Trophoblast cell (in vitro differentiated cells and primary cell): ENCODE measurements around the gene MYO1E.

Source experiments
- DNase-seq, 2 donors: peaks; one replicate each; pipeline ENCODE4 v3.0.0-alpha.2; 2016
- H2AFZ ChIP-seq: 2 replicates; pipeline ENCODE4 v1.6.1; 2013; ENCODE audit warnings: low read length, moderate library complexity, mild to moderate bottlenecking; ENCODE audit not compliant: insufficient read depth, poor library complexity
- H2AK5ac ChIP-seq: 2 replicates; pipeline ENCODE4 v1.6.1; 2013; ENCODE audit warnings: mild to moderate bottlenecking, low read length
- H2BK120ac ChIP-seq: 2 replicates; pipeline ENCODE4 v1.6.1; 2013; ENCODE audit warnings: low read length, mild to moderate bottlenecking, moderate library complexity; ENCODE audit not compliant: insufficient read depth, poor library complexity
- H2BK12ac ChIP-seq: 2 replicates; pipeline ENCODE4 v1.6.1; 2013; ENCODE audit warnings: mild to moderate bottlenecking, low read length, moderate library complexity
- H2BK5ac ChIP-seq: 2 replicates; pipeline ENCODE4 v1.6.1; 2013; ENCODE audit warnings: low read length, low read depth, moderate library complexity, mild to moderate bottlenecking; ENCODE audit not compliant: poor library complexity
- H3K14ac ChIP-seq: 2 replicates; pipeline ENCODE4 v1.6.1; 2013; ENCODE audit warnings: mild to moderate bottlenecking, low read length
- H3K18ac ChIP-seq: 2 replicates; pipeline ENCODE4 v1.6.1; 2013; ENCODE audit warnings: mild to moderate bottlenecking, low read length
- H3K23ac ChIP-seq: 2 replicates; pipeline ENCODE4 v1.6.1; 2013; ENCODE audit warnings: low read length
- H3K27ac ChIP-seq: 2 replicates; pipeline ENCODE4 v1.5.1; 2013; ENCODE audit warnings: low read depth, mild to moderate bottlenecking, inconsistent platforms, low read length, moderate library complexity
- H3K27me3 ChIP-seq: 2 replicates; pipeline ENCODE4 v1.6.1; 2013; ENCODE audit warnings: inconsistent platforms, mild to moderate bottlenecking, low read length, moderate library complexity; ENCODE audit not compliant: insufficient read depth
- H3K36me3 ChIP-seq, 2 experiments: 1 replicate in 1 of 2; 2 replicates in 1 of 2; pipeline ENCODE4 v1.6.1; 2013; ENCODE audit warnings: low read length in 2 of 2, mild to moderate bottlenecking in 2 of 2, moderate library complexity in 1 of 2; ENCODE audit not compliant: insufficient read depth in 2 of 2, control insufficient read depth in 1 of 2
- H3K4ac ChIP-seq: 2 replicates; pipeline ENCODE4 v1.6.1; 2013; ENCODE audit warnings: low read depth, mild to moderate bottlenecking, low read length, moderate library complexity
- H3K4me1 ChIP-seq, 2 experiments: 1 replicate in 1 of 2; 2 replicates in 1 of 2; pipeline ENCODE4 v1.6.1; 2013; ENCODE audit warnings: low read length in 2 of 2, mild to moderate bottlenecking in 2 of 2, moderate library complexity in 1 of 2; ENCODE audit not compliant: insufficient read depth in 2 of 2, control insufficient read depth in 1 of 2
- H3K4me2 ChIP-seq: 2 replicates; pipeline ENCODE4 v1.6.1; 2013; ENCODE audit warnings: inconsistent platforms, mild to moderate bottlenecking, low read length, moderate library complexity
- H3K4me3 ChIP-seq: 2 replicates; pipeline ENCODE4 v1.5.1; 2013; ENCODE audit warnings: mild to moderate bottlenecking, low read depth, low read length, inconsistent platforms
- H3K79me1 ChIP-seq: one replicate; pipeline ENCODE4 v1.6.1; 2013; ENCODE audit warnings: low read length
- H3K79me2 ChIP-seq: 2 replicates; pipeline ENCODE4 v1.6.1; 2013; ENCODE audit warnings: low read length, mild to moderate bottlenecking; ENCODE audit not compliant: control insufficient read depth, insufficient read depth, poor library complexity
- H3K9ac ChIP-seq: 2 replicates; pipeline ENCODE4 v1.6.1; 2013; ENCODE audit warnings: mild to moderate bottlenecking, low read length
- H3K9me3 ChIP-seq: 2 replicates; pipeline ENCODE4 v1.6.1; 2013; ENCODE audit warnings: low read depth, mild to moderate bottlenecking, control low read depth, inconsistent platforms, low read length; ENCODE audit not compliant: insufficient read depth
- H4K12ac ChIP-seq: 2 replicates; pipeline ENCODE4 v1.6.1; 2013; ENCODE audit warnings: low read depth, mild to moderate bottlenecking, low read length, moderate library complexity
- H4K8ac ChIP-seq: 2 replicates; pipeline ENCODE4 v1.6.1; 2013; ENCODE audit warnings: low read depth, mild to moderate bottlenecking, low read length, moderate library complexity
- H4K91ac ChIP-seq: one replicate; pipeline ENCODE4 v1.6.1; 2013; ENCODE audit warnings: low read depth, mild to moderate bottlenecking, low read length, moderate library complexity
- WGBS: extraction: QIAGEN DNeasy Blood & Tissue Kit; methylation state at CpG from one replicate; pipeline ENCODE4 v1.1.7; 2013; ENCODE audit warnings: missing lambda C conversion rate; ENCODE audit not compliant: insufficient read length, insufficient coverage; ENCODE audit errors: extremely low coverage; 5-methylcytosine and 5-hydroxymethylcytosine counted together

Gene MYO1E

GRCh38 chr15:59177317-59177660 lies 195.4 kb downstream of the MYO1E start:
- no peak overlapping the region for H3K4ac ChIP-seq
- H3K79me2 ChIP-seq: no peaks in the 10 kb centered on the region
- H3K79me1 ChIP-seq: no peaks in the 10 kb centered on the region
- no peak overlapping the region for H3K4me2 ChIP-seq
- no peak overlapping the region for H4K91ac ChIP-seq
- H3K4me1 ChIP-seq: peaks cover 0 to 2% of the 10 kb centered on the region in 2 experiments
- H3K23ac ChIP-seq: no peak overlapping the region
- no peak overlapping the region for H2BK120ac ChIP-seq
- H4K8ac ChIP-seq: no peak overlapping the region
- no peak overlapping the region for H2AFZ ChIP-seq
- H3K14ac ChIP-seq: no peak overlapping the region
- no peak overlapping the region for H2BK12ac ChIP-seq
- no peaks in the 10 kb centered on the region for H3K27me3 ChIP-seq
- H3K18ac ChIP-seq: no peak overlapping the region
- H2BK5ac ChIP-seq: no peak overlapping the region
- no peak overlapping the region for H3K9ac ChIP-seq
- no peak overlapping the region for H3K27ac ChIP-seq
- WGBS: no CpG with 5 or more reads among the region's 4 CpGs
- no peak overlapping the region for H3K4me3 ChIP-seq
- H3K36me3 ChIP-seq: peaks cover 8 to 14% of the 10 kb centered on the region in 2 experiments
- peak in 1 of 2 donors; percentile 36 for DNase-seq
- no peak overlapping the region for H4K12ac ChIP-seq
- H2AK5ac ChIP-seq: no peak overlapping the region
- peaks cover 2% of the 10 kb centered on the region for H3K9me3 ChIP-seq

GRCh38 chr15:59176653-59177316 lies 195.9 kb downstream of the MYO1E start:
- Histone ChIP-seq H3K14ac (no peak overlapping the region), H2AFZ (no peak overlapping the region), H3K23ac (no peak overlapping the region), H3K9ac (no peak overlapping the region), H4K91ac (no peak overlapping the region), H3K18ac (no peak overlapping the region), H2BK120ac (no peak overlapping the region), H3K27me3 (no peaks in the 10 kb centered on the region), H3K4me1 (peaks cover 0 to 2% of the 10 kb centered on the region in 2 experiments), H3K36me3 (peaks cover 10 to 17% of the 10 kb centered on the region in 2 experiments), H3K4ac (no peak overlapping the region), H3K4me3 (peak overlapping the region; percentile 34), H2AK5ac (no peak overlapping the region), H2BK12ac (no peak overlapping the region), H4K12ac (no peak overlapping the region), H3K4me2 (no peak overlapping the region), H3K79me2 (no peaks in the 10 kb centered on the region), H2BK5ac (no peak overlapping the region), H3K27ac (no peak overlapping the region), H3K79me1 (no peaks in the 10 kb centered on the region), H4K8ac (no peak overlapping the region), H3K9me3 (peaks cover 2% of the 10 kb centered on the region)
- DNase-seq: peak in 1 of 2 donors; percentile 20
- WGBS: no CpG with 5 or more reads among the region's 9 CpGs

- H3K4me1 ChIP-seq: peaks cover 0 to 2% of the 10 kb centered on the region in 2 experiments
- H3K9me3 ChIP-seq: no peaks in the 10 kb centered on the region
- H2BK5ac ChIP-seq: no peak overlapping the region
- H3K27me3 ChIP-seq: no peaks in the 10 kb centered on the region
- no peak overlapping the region for H4K12ac ChIP-seq
- peaks cover 11 to 23% of the 10 kb centered on the region in 2 experiments for H3K36me3 ChIP-seq
- no peak overlapping the region for H3K23ac ChIP-seq
- no peaks in the 10 kb centered on the region for H3K79me2 ChIP-seq
- H2AK5ac ChIP-seq: no peak overlapping the region
- H3K14ac ChIP-seq: no peak overlapping the region
- peak; percentile 83 to 84 for DNase-seq
- no peak overlapping the region for H3K4me3 ChIP-seq
- H4K91ac ChIP-seq: no peak overlapping the region
- H3K4me2 ChIP-seq: no peak overlapping the region
- H2BK120ac ChIP-seq: no peak overlapping the region
- H3K4ac ChIP-seq: no peak overlapping the region
- no peaks in the 10 kb centered on the region for H3K79me1 ChIP-seq
- no peak overlapping the region for H2BK12ac ChIP-seq
- no peak overlapping the region for H3K9ac ChIP-seq
- no peak overlapping the region for H4K8ac ChIP-seq
- H3K18ac ChIP-seq: no peak overlapping the region
- no peak overlapping the region for H3K27ac ChIP-seq
- no peak overlapping the region for H2AFZ ChIP-seq
- no CpG with 5 or more reads among the region's 10 CpGs for WGBS
Observed at GRCh38 chr15:59174835-59175831, 197.5 kb downstream of the MYO1E start.

GRCh38 chr15:59174151-59174834 lies 198.4 kb downstream of the MYO1E start:
- Histone ChIP-seq H3K4me2 (no peak overlapping the region), H3K27ac (no peak overlapping the region), H3K9me3 (no peaks in the 10 kb centered on the region)

More at GRCh38 chr15:59174151-59174834, 198.4 kb downstream of the MYO1E start:
- Histone ChIP-seq H2BK12ac (no peak overlapping the region), H3K4me3 (no peak overlapping the region), H3K4me1 (no peaks in the 10 kb centered on the region), H3K23ac (no peak overlapping the region), H4K91ac (no peak overlapping the region), H3K18ac (no peak overlapping the region), H3K79me1 (peaks cover 2% of the 10 kb centered on the region), H2AK5ac (no peak overlapping the region), H3K14ac (no peak overlapping the region), H4K12ac (no peak overlapping the region), H4K8ac (no peak overlapping the region), H3K36me3 (peaks cover 10 to 21% of the 10 kb centered on the region in 2 experiments), H3K9ac (no peak overlapping the region), H2AFZ (no peak overlapping the region), H3K4ac (no peak overlapping the region), H3K79me2 (no peaks in the 10 kb centered on the region), H3K27me3 (no peaks in the 10 kb centered on the region), H2BK120ac (no peak overlapping the region), H2BK5ac (no peak overlapping the region)
- no CpG with 5 or more reads among the region's 12 CpGs for WGBS
- DNase-seq: no peak
